Measurements from ENCODE around the gene CFAP90. TPM values are rescaled to one million over a fixed set of nuclear protein-coding genes. Genes with fewer than 3 reads are reported as not detected.

Gene CFAP90
- total RNA-seq, 1 experiment from 2014 or later: not detected

GRCh38 chr5:7801891-7802614, 48.9 kb downstream of the CFAP90 start:
- no peak overlapping the region for H3K27ac ChIP-seq (ENCODE audit: low read depth, low read length)
- no peak overlapping the region for H3K4me3 ChIP-seq (replicated peaks in 1 of 2; ENCODE audit: low read depth in 1 of 2, low read length in 2 of 2)
- ChIA-PET CTCF (no interaction called here), POLR2A (no interaction called here), RAD21 (ENCODE audit: low non-redundant PET in 1 of 2, low total read pairs in 2 of 2, uncharacterized antibody in 2 of 2, unreplicated experiment in 2 of 2) (no interaction called here)
- DNase-seq (ENCODE audit: low read depth, low spot score): no peak
- ATAC-seq: no peak
- no peaks in the 10 kb centered on the region for H3K4me1 ChIP-seq (ENCODE audit: control insufficient read depth in 1 of 2, insufficient read depth in 2 of 2, low read length in 2 of 2)
- no peaks in the 10 kb centered on the region for H3K36me3 ChIP-seq (ENCODE audit: control insufficient read depth in 1 of 2, insufficient read depth in 2 of 2, low read length in 2 of 2)
- H3K9ac ChIP-seq (ENCODE audit: low read length): no peak overlapping the region
- no peaks in the 10 kb centered on the region for H3K79me2 ChIP-seq (ENCODE audit: insufficient read depth, low read length)
- H3K4me2 ChIP-seq (ENCODE audit: low read length): no peak overlapping the region
- H3K9me3 ChIP-seq (ENCODE audit: control insufficient read depth in 1 of 2, insufficient read depth in 1 of 2, low read depth in 1 of 2, low read length in 2 of 2): no peaks in the 10 kb centered on the region
- intact Hi-C loops (cut with micrococcal nuclease): no loop called here
- TF ChIP-seq SIN3A (IDR thresholded peaks at IDR 0.05; ENCODE audit: low read depth) (no peak), CEBPB (IDR thresholded peaks at IDR 0.05; ENCODE audit: low read depth) (no peak), SRF (IDR thresholded peaks at IDR 0.05; ENCODE audit: low read depth) (no peak), ELF1 (IDR thresholded peaks at IDR 0.05; ENCODE audit: borderline replicate concordance, low read depth) (no peak), POLR2A (IDR thresholded peaks at IDR 0.05; ENCODE audit: borderline replicate concordance, extremely low read depth, insufficient read depth, insufficient read length) (no peak), EZH2 (IDR thresholded peaks at IDR 0.05) (no peak), SP1 (IDR thresholded peaks at IDR 0.05; ENCODE audit: low read depth) (no peak), EZH2phosphoT487 (IDR thresholded peaks at IDR 0.05; ENCODE audit: borderline replicate concordance) (no peak), CTCF (IDR thresholded peaks at IDR 0.05 in 2 of 3, conservative IDR thresholded peaks at IDR 0.05 in 1 of 3; ENCODE audit: borderline replicate concordance in 1 of 3, insufficient read depth in 1 of 3, low read depth in 2 of 3, low read length in 2 of 3) (no peak), JUND (IDR thresholded peaks at IDR 0.05) (no peak), TCF7L2 (IDR thresholded peaks at IDR 0.05; ENCODE audit: borderline replicate concordance, extremely low read depth, insufficient read depth, insufficient read length) (no peak), POLR2AphosphoS5 (IDR thresholded peaks at IDR 0.05; ENCODE audit: low read depth, low read length) (no peak), MAX (IDR thresholded peaks at IDR 0.05) (no peak), ZFX (IDR thresholded peaks at IDR 0.05) (no peak)
- no peaks in the 10 kb centered on the region for H4K20me1 ChIP-seq (ENCODE audit: insufficient read depth)
- H3K9me2 ChIP-seq (ENCODE audit: insufficient read depth): no peaks in the 10 kb centered on the region
- no peak overlapping the region for H2AFZ ChIP-seq (ENCODE audit: low read depth, low read length, poor library complexity, severe bottlenecking)
- 0 out of 2 replicates have a peak, but pooled peaks cover 3% of the 10 kb centered on the region for H3K27me3 ChIP-seq (ENCODE audit: insufficient read depth, low read length)
- no TSS peak for BruUV-seq (replicated peaks)
